GM12891 (cell line): ENCODE results near the gene UNCX.

ENCODE experiments used
- POLR2A ChIP-seq: IDR thresholded peaks from 2 replicates; pipeline ENCODE4 v1.6.1; 2011; ENCODE audit warnings: low read depth, low read length, control low read depth
- POLR2AphosphoS5 ChIP-seq: IDR thresholded peaks from 2 replicates; pipeline ENCODE4 v1.6.1; 2011; ENCODE audit warnings: low read depth, low read length, control low read depth
- POU2F2 ChIP-seq: IDR thresholded peaks from 2 replicates; pipeline ENCODE4 v1.6.1; 2011; ENCODE audit warnings: low read depth, mild to moderate bottlenecking, control low read depth, low read length, moderate library complexity
- SPI1 ChIP-seq: IDR thresholded peaks from 2 replicates; pipeline ENCODE4 v1.6.1; 2011; ENCODE audit warnings: low read depth, low read length, control low read depth
- TAF1 ChIP-seq: IDR thresholded peaks from 2 replicates; pipeline ENCODE4 v1.6.1; 2011; ENCODE audit warnings: low read depth, low read length, control low read depth

GRCh38 chr7:1281068-1281467 is 48.4 kb downstream of the UNCX start:
- TF ChIP-seq POU2F2: no peak
- no peak for TF ChIP-seq POLR2A
- no peak for TF ChIP-seq POLR2AphosphoS5
- no peak for TF ChIP-seq SPI1
- TF ChIP-seq TAF1: no peak
